Hair follicle dermal papilla cell (primary cell): ENCODE results near the gene APEX2. TPM values are rescaled to one million over a fixed set of nuclear protein-coding genes. Genes with fewer than 3 reads are reported as not detected.

Source experiments
- total RNA-seq: library from RNA; depleted of rRNA; stranded (reverse); fragments of >200 nt; gene quantifications from 2 replicates; pipeline ENCODE4 v1.2.3, GENCODE V29; 2012

Gene APEX2, protein sequence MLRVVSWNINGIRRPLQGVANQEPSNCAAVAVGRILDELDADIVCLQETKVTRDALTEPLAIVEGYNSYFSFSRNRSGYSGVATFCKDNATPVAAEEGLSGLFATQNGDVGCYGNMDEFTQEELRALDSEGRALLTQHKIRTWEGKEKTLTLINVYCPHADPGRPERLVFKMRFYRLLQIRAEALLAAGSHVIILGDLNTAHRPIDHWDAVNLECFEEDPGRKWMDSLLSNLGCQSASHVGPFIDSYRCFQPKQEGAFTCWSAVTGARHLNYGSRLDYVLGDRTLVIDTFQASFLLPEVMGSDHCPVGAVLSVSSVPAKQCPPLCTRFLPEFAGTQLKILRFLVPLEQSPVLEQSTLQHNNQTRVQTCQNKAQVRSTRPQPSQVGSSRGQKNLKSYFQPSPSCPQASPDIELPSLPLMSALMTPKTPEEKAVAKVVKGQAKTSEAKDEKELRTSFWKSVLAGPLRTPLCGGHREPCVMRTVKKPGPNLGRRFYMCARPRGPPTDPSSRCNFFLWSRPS
- total RNA-seq, result 6.3 and 7.8 TPM in 2 replicates

DNA sequence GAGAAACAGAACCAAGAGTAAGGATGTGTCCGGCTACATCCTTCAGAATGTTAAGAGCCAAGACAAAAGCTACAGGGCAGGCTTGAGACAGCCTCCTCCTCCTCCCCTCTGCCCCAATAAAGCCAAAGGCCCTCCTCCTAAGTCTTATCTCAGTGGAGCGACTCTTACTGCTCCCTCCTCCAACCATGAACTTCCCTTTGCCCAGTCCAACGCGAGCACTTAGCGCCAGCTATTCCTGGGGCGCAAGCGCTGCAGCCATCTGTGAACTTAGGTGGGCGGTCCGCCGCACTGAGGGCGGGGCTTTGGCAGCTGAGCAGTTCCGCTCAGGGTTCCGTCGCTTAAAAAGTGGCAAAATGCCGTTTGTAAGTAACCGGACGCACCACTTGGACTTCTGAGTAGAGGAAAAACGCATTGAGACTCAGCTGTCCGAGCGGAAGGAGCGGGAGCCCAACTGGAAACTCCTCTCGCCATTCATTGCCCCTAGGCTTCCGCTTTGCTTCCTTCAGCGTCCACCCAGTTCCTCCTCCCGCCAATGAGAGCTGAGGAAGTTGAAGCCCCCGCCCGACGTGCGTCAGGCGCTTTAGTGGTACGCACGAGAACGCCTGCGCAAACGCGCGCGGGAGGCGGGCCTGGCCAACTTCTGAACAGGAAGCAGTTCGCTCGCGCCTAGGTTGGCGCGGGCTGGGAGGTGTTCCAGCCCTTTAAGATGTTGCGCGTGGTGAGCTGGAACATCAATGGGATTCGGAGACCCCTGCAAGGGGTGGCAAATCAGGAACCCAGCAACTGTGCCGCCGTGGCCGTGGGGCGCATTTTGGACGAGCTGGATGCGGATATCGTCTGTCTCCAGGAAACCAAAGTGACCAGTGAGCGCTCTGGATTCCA, at the start of gene APEX2:
Gene APEX2 (plus strand): TSS at position 647 of the 882 bp plus-strand sequence. CDS start 60 bp downstream, at position 707.

DNA sequence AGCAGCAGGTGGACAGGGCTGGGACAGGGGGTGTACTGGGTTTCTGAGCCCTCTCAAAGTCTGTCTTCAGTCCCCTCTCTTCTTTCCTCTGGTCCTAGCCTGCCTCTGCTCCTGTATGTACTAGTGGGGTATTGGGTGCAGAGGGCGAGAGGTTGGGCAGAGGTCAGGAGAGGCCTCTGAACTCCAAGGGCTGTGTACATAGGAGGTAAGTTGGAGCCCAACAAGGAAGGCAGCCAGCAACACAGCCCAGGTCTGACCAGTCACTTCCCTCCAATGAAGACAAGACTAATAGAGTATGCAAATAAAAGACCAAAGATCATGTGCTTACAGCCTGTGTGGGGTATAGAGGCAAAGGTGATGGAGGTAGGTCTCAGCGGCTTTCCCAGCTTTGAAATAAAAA, 6.1 kb upstream of the APEX2 start, which contains the start of gene PFKFB1:
Gene PFKFB1 (minus strand): TSS at position 90 of the 400 bp plus-strand sequence. CDS start 181 bp downstream, outside the sequence.

DNA sequence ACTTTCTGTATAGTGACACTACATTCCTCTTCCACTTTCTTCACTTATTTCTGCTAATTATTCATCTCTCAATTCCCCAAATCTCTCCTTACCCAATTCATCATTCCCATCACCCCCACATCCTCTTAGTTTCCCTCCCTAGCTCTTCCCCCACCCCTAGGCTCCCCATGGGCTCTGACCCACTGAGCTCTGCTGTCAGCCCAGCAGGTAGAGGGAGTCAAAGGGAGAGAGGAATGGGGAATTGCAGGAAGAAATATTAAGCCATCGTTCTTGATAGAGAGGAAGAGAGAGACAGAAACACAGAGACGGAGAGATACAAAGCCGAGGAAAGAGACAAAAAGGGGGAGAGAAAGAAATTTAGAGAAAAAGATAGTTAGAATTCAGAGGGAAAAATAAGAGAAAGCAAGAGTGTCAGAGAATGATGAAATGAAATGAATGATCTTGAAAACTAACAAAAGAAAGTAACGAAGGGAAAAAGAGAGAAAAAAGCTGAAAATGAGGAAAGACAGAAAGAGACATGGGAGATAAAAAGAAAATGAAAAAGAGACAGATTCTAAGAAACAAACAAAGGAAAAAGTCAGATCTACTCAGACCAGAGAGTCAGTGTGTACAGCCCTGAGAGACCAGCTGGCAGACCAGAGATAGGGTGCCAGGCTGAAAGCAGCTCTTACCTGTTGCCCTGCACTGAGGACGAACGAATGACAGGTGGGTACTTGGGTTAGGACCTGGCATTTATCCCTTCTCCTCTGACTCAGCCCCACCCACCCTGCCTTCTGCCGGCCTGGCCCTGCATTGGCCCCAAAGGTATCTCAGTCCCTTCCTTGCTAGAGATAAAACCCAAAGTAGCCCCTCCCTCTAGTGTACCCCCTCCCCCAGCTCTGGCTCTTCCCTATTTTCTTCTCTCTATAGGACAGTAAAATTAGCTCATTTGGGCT, 30.4 kb downstream of the APEX2 start, which contains the start of gene ALAS2:
Gene ALAS2 (minus strand): TSS at position 707 of the 935 bp plus-strand sequence. CDS start 4,977 bp downstream, outside the sequence.

Other genes starting within 250 kb of the APEX2 start
- gene ITIH6, start 202.1 kb upstream of the APEX2 start, total RNA-seq, result not detected in 2 replicates
- 288 and 308 TPM in 2 replicates for gene MAGED2, start 192.6 kb upstream of the APEX2 start, total RNA-seq
- 21.0 and 24.2 TPM in 2 replicates for gene TRO, start 79.5 kb upstream of the APEX2 start, total RNA-seq
- 0.12 and 0.16 TPM in 2 replicates for gene PFKFB1, start 6.2 kb upstream of the APEX2 start, total RNA-seq
- not detected in 2 replicates for gene ALAS2, start 30.6 kb downstream of the APEX2 start, total RNA-seq
- not detected in 2 replicates for gene PAGE2B, start 74.7 kb downstream of the APEX2 start, total RNA-seq
- not detected in 2 replicates for gene PAGE2, start 88.7 kb downstream of the APEX2 start, total RNA-seq
- gene PAGE5, start 220.0 kb downstream of the APEX2 start, total RNA-seq, result not detected in 2 replicates